Neural crest cell (in vitro differentiated cells): ENCODE data around the gene ULK4. TPM values are rescaled to one million over a fixed set of nuclear protein-coding genes. Genes with fewer than 3 reads are reported as not detected.
"Not testable (repeated sequence)": the region's sequence is repeated elsewhere in the genome, so short reads cannot be mapped to it uniquely, and the experiment has no call there.

Experiments
- DNase-seq: peaks from one replicate; pipeline ENCODE4 v3.0.0; 2021; ENCODE audit warnings: low read depth, mixed read lengths, low spot score
- H3K27ac Mint-ChIP-seq: one replicate; pipeline ENCODE4 v1.8.0; 2021; ENCODE audit warnings: mild to moderate bottlenecking, mixed read lengths; ENCODE audit not compliant: unreplicated experiment
- H3K27me3 Mint-ChIP-seq: 2 replicates; pipeline ENCODE4 v1.8.0; 2021; ENCODE audit warnings: low read depth, mild to moderate bottlenecking, mixed read lengths
- H3K36me3 Mint-ChIP-seq: 2 replicates; pipeline ENCODE4 v1.8.0; 2021; ENCODE audit warnings: low read depth, mild to moderate bottlenecking, mixed read lengths
- H3K4me1 Mint-ChIP-seq: 2 replicates; pipeline ENCODE4 v1.8.0; 2021; ENCODE audit warnings: mixed read lengths
- H3K4me3 Mint-ChIP-seq: one replicate; pipeline ENCODE4 v1.8.0; 2021; ENCODE audit warnings: mild to moderate bottlenecking, mixed read lengths
- H3K9me3 Mint-ChIP-seq: 2 replicates; pipeline ENCODE4 v1.8.0; 2021; ENCODE audit warnings: mixed read lengths
- CTCF ChIP-seq: fragments of 200-600 bp; sonication (generic); conservative IDR thresholded peaks from 2 replicates; pipeline ENCODE4 v1.5.0; 2021; ENCODE audit warnings: antibody characterized with exemption, mild to moderate bottlenecking
- total RNA-seq: library from RNA; stranded (reverse); gene quantifications from 2 replicates; pipeline ENCODE4 v1.2.1, GENCODE V29; 2021

ULK4 gene
- total RNA-seq, 1 donor from 2014 or later, result 10.2 TPM

GRCh38 chr3:41448396-41448795 lies 513.5 kb downstream of the ULK4 start:
- H3K36me3 Mint-ChIP-seq, result peaks cover 2% of the 10 kb centered on the region
- DNase-seq, result no peak
- no peak for TF ChIP-seq CTCF
- no peak overlapping the region for H3K4me3 Mint-ChIP-seq
- H3K9me3 Mint-ChIP-seq, result no peaks in the 10 kb centered on the region
- H3K27ac Mint-ChIP-seq, result no peak overlapping the region
- no peaks in the 10 kb centered on the region for H3K4me1 Mint-ChIP-seq
- H3K27me3 Mint-ChIP-seq, result no peaks in the 10 kb centered on the region

GRCh38 chr3:41447701-41448100 lies 514.2 kb downstream of the ULK4 start:
- Mint-ChIP-seq H3K27ac (no peak overlapping the region), H3K27me3 (no peaks in the 10 kb centered on the region)

GRCh38 chr3:41446316-41446715 lies 515.6 kb downstream of the ULK4 start:
- H3K4me1 Mint-ChIP-seq, DNase-seq, H3K27me3 Mint-ChIP-seq: not testable (repeated sequence)

More at GRCh38 chr3:41447701-41448100, 514.2 kb downstream of the ULK4 start:
- no peaks in the 10 kb centered on the region for H3K4me1 Mint-ChIP-seq
- no peak for TF ChIP-seq CTCF
- DNase-seq, result no peak
- peaks cover 2% of the 10 kb centered on the region for H3K36me3 Mint-ChIP-seq
- H3K9me3 Mint-ChIP-seq, result no peaks in the 10 kb centered on the region
- H3K4me3 Mint-ChIP-seq, result no peak overlapping the region

GRCh38 chr3:41441568-41441967 lies 520.3 kb downstream of the ULK4 start:
- Mint-ChIP-seq H3K27ac (no peak overlapping the region), H3K4me1 (no peaks in the 10 kb centered on the region), H3K9me3 (peaks cover 4% of the 10 kb centered on the region), H3K36me3 (peaks cover 3% of the 10 kb centered on the region), H3K27me3 (no peaks in the 10 kb centered on the region), H3K4me3 (no peak overlapping the region)
- no peak for TF ChIP-seq CTCF
- DNase-seq, result no peak

More at GRCh38 chr3:41446316-41446715, 515.6 kb downstream of the ULK4 start:
- not testable (repeated sequence) for H3K27ac Mint-ChIP-seq, H3K36me3 Mint-ChIP-seq, H3K4me3 Mint-ChIP-seq, H3K9me3 Mint-ChIP-seq

- Mint-ChIP-seq H3K4me1 (no peaks in the 10 kb centered on the region), H3K36me3 (peaks cover 3% of the 10 kb centered on the region), H3K27ac (no peak overlapping the region), H3K4me3 (no peak overlapping the region), H3K27me3 (no peaks in the 10 kb centered on the region), H3K9me3 (peaks cover 4% of the 10 kb centered on the region)
- no peak for DNase-seq
- TF ChIP-seq CTCF, result no peak
Measured at GRCh38 chr3:41441139-41441538, 520.8 kb downstream of the ULK4 start.

- Mint-ChIP-seq H3K36me3 (peaks cover 3% of the 10 kb centered on the region), H3K27ac (no peak overlapping the region), H3K4me3 (no peak overlapping the region), H3K27me3 (no peaks in the 10 kb centered on the region), H3K4me1 (no peaks in the 10 kb centered on the region), H3K9me3 (peaks cover 9% of the 10 kb centered on the region)
- TF ChIP-seq CTCF, result no peak
- no peak for DNase-seq
Measured at GRCh38 chr3:41436983-41437382, 524.9 kb downstream of the ULK4 start.
